NCI-H2171 (cell line): ENCODE results near the gene MSH5.
"Not testable (repeated sequence)": the region's sequence is repeated elsewhere in the genome, so short reads cannot be mapped to it uniquely, and the experiment has no call there.

ENCODE experiments used
- DNase-seq: peaks from one replicate; lab custom pipeline; 2025; lab: John Stamatoyannopoulos, UW

MSH5 gene

GRCh38 chr6:31801031-31801927 lies 61.5 kb downstream of the MSH5 start:
- not testable (repeated sequence) for DNase-seq

GRCh38 chr6:31805939-31806469 lies 66.2 kb downstream of the MSH5 start:
- no peak for DNase-seq

- peak; percentile 96 for DNase-seq
Observed at GRCh38 chr6:31806470-31807272, 66.9 kb downstream of the MSH5 start, which contains the start of gene LSM2. Gene LSM2, minus strand, starts transcription at chr6:31806966. Its CDS starts 209 bp downstream, at chr6:31806757.

- DNase-seq, result not testable (repeated sequence)
Observed at GRCh38 chr6:31808599-31808998, 68.8 kb downstream of the MSH5 start.

- DNase-seq, result no peak
Observed at GRCh38 chr6:31811645-31812044, 71.8 kb downstream of the MSH5 start.
